ENCODE data around the gene ZNF780A.

The ZNF780A gene

DNA sequence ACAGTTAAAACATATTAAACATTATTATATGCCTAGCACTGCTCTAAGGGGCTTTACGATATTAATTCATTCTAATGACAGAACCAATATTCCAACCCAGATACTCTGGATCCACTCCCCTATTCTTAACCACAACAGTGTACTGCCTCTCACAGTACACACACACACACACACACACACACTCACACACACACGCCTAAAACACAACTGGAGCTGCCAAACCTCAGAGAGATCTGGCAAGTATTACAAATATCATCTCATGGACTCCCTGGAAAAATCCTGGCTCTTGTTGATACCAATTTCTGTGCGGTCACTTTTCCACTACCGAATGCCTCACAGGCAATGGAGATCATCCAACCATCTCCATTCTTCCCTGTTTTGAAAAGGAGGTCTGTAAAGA, 1.3 kb downstream of the ZNF780A start:
- H3K27ac Mint-ChIP-seq = peak overlapping the region; percentile 94 to 99 (median 98)
- H3K9me3 Mint-ChIP-seq = peaks cover 23% of the 10 kb centered on the region
- H3K27me3 Mint-ChIP-seq (ENCODE audit: low read depth) = no peaks in the 10 kb centered on the region
- H3K4me1 Mint-ChIP-seq = peaks cover 33% of the 10 kb centered on the region
- peak overlapping the region; percentile 99 to 100 (median 100) for H3K4me3 Mint-ChIP-seq
- TF ChIP-seq, protein P1, sequence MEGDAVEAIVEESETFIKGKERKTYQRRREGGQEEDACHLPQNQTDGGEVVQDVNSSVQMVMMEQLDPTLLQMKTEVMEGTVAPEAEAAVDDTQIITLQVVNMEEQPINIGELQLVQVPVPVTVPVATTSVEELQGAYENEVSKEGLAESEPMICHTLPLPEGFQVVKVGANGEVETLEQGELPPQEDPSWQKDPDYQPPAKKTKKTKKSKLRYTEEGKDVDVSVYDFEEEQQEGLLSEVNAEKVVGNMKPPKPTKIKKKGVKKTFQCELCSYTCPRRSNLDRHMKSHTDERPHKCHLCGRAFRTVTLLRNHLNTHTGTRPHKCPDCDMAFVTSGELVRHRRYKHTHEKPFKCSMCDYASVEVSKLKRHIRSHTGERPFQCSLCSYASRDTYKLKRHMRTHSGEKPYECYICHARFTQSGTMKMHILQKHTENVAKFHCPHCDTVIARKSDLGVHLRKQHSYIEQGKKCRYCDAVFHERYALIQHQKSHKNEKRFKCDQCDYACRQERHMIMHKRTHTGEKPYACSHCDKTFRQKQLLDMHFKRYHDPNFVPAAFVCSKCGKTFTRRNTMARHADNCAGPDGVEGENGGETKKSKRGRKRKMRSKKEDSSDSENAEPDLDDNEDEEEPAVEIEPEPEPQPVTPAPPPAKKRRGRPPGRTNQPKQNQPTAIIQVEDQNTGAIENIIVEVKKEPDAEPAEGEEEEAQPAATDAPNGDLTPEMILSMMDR (IDR thresholded peaks at IDR 0.05; ENCODE audit: unreplicated experiment in 3 of 3) = no peak
- peaks cover 37% of the 10 kb centered on the region for H3K36me3 Mint-ChIP-seq (ENCODE audit: low read depth)

GRCh38 chr19:40088299-40089047, 2.3 kb downstream of the ZNF780A start:
- TF ChIP-seq, protein P1 (IDR thresholded peaks at IDR 0.05; ENCODE audit: unreplicated experiment in 3 of 3) = no peak
- Mint-ChIP-seq H3K9me3 (peaks cover 23% of the 10 kb centered on the region), H3K27ac (peak overlapping the region in 1 of 3 experiments; percentile 5), H3K27me3 (ENCODE audit: low read depth) (no peaks in the 10 kb centered on the region), H3K4me3 (peak overlapping the region; percentile 99 to 100 (median 100)), H3K36me3 (ENCODE audit: low read depth) (peaks cover 43% of the 10 kb centered on the region), H3K4me1 (peaks cover 33% of the 10 kb centered on the region)

- Mint-ChIP-seq H3K4me1 (peaks cover 21% of the 10 kb centered on the region), H3K36me3 (ENCODE audit: low read depth) (peaks cover 72% of the 10 kb centered on the region), H3K9me3 (peaks cover 24% of the 10 kb centered on the region)
Observed at GRCh38 chr19:40084948-40085347, 5.8 kb downstream of the ZNF780A start.

GRCh38 chr19:40081411-40081810, 9.3 kb downstream of the ZNF780A start:
- H3K4me3 Mint-ChIP-seq = no peak overlapping the region
- H3K27ac Mint-ChIP-seq = no peak overlapping the region
- no peaks in the 10 kb centered on the region for H3K4me1 Mint-ChIP-seq
- H3K27me3 Mint-ChIP-seq (ENCODE audit: low read depth) = no peaks in the 10 kb centered on the region
- TF ChIP-seq, protein P1 (IDR thresholded peaks at IDR 0.05; ENCODE audit: unreplicated experiment in 3 of 3) = no peak
- peaks cover 43% of the 10 kb centered on the region for H3K9me3 Mint-ChIP-seq
- peaks cover 82% of the 10 kb centered on the region for H3K36me3 Mint-ChIP-seq (ENCODE audit: low read depth)

More at GRCh38 chr19:40084948-40085347, 5.8 kb downstream of the ZNF780A start:
- TF ChIP-seq, protein P1 (IDR thresholded peaks at IDR 0.05; ENCODE audit: unreplicated experiment in 3 of 3) = no peak
- Mint-ChIP-seq H3K4me3 (no peak overlapping the region), H3K27ac (no peak overlapping the region), H3K27me3 (ENCODE audit: low read depth) (no peaks in the 10 kb centered on the region)

- Mint-ChIP-seq H3K27ac (no peak overlapping the region), H3K4me3 (no peak overlapping the region), H3K4me1 (no peaks in the 10 kb centered on the region), H3K9me3 (peaks cover 54% of the 10 kb centered on the region), H3K27me3 (ENCODE audit: low read depth) (no peaks in the 10 kb centered on the region), H3K36me3 (ENCODE audit: low read depth) (peaks cover 93% of the 10 kb centered on the region)
- TF ChIP-seq, protein P1 (IDR thresholded peaks at IDR 0.05; ENCODE audit: unreplicated experiment in 3 of 3) = no peak
Observed at GRCh38 chr19:40080289-40080688, 10.5 kb downstream of the ZNF780A start.

GRCh38 chr19:40078377-40078776, 12.4 kb downstream of the ZNF780A start:
- TF ChIP-seq, protein P1 (IDR thresholded peaks at IDR 0.05; ENCODE audit: unreplicated experiment in 3 of 3) = no peak
- no peak overlapping the region for H3K4me3 Mint-ChIP-seq
- H3K36me3 Mint-ChIP-seq (ENCODE audit: low read depth) = peaks cover 99% of the 10 kb centered on the region
- H3K4me1 Mint-ChIP-seq = no peaks in the 10 kb centered on the region
- no peak overlapping the region for H3K27ac Mint-ChIP-seq
- peaks cover 71% of the 10 kb centered on the region for H3K9me3 Mint-ChIP-seq
- no peaks in the 10 kb centered on the region for H3K27me3 Mint-ChIP-seq (ENCODE audit: low read depth)

Data from nephron (organoid).